VCaP (cell line): ENCODE results near the gene PPP6R1.

Experiments
- H3K27ac ChIP-seq: fragments of 450-650 bp; 2 replicates; pipeline ENCODE4 v1.5.1; 2017
- CTCF ChIP-seq: fragments of 450-650 bp; conservative IDR thresholded peaks from 2 replicates; pipeline ENCODE4 v1.5.1; 2017; ENCODE audit warnings: mild to moderate bottlenecking, moderate library complexity

Gene PPP6R1

GRCh38 chr19:55272142-55272541 lies 13.3 kb upstream of the PPP6R1 start:
- TF ChIP-seq CTCF, result no peak

GRCh38 chr19:55270172-55270942 lies 11.5 kb upstream of the PPP6R1 start:
- H3K27ac ChIP-seq, result no peak overlapping the region
- TF ChIP-seq CTCF, result no peak

More at GRCh38 chr19:55272142-55272541, 13.3 kb upstream of the PPP6R1 start:
- no peak overlapping the region for H3K27ac ChIP-seq

GRCh38 chr19:55269299-55269698 lies 10.5 kb upstream of the PPP6R1 start:
- no peak overlapping the region for H3K27ac ChIP-seq
- no peak for TF ChIP-seq CTCF

GRCh38 chr19:55266840-55267239 lies 8.0 kb upstream of the PPP6R1 start:
- no peak overlapping the region for H3K27ac ChIP-seq
- TF ChIP-seq CTCF, result no peak

GRCh38 chr19:55266404-55266803 lies 7.6 kb upstream of the PPP6R1 start:
- H3K27ac ChIP-seq, result no peak overlapping the region
- no peak for TF ChIP-seq CTCF

GRCh38 chr19:55265723-55266386 lies 7.0 kb upstream of the PPP6R1 start:
- no peak for TF ChIP-seq CTCF
- H3K27ac ChIP-seq, result no peak overlapping the region

GRCh38 chr19:55265173-55265572 lies 6.4 kb upstream of the PPP6R1 start:
- TF ChIP-seq CTCF, result no peak
- no peak overlapping the region for H3K27ac ChIP-seq
